GM21723 (cell line): ENCODE results near the gene FAM43A.

Experiments used
- ATAC-seq: cut with Tn5 transposase; IDR thresholded peaks from one replicate; pipeline ENCODE4 v1.9.1; 2021; ENCODE audit warnings: mild to moderate bottlenecking, moderate library complexity; ENCODE audit not compliant: unreplicated experiment

Gene FAM43A

DNA sequence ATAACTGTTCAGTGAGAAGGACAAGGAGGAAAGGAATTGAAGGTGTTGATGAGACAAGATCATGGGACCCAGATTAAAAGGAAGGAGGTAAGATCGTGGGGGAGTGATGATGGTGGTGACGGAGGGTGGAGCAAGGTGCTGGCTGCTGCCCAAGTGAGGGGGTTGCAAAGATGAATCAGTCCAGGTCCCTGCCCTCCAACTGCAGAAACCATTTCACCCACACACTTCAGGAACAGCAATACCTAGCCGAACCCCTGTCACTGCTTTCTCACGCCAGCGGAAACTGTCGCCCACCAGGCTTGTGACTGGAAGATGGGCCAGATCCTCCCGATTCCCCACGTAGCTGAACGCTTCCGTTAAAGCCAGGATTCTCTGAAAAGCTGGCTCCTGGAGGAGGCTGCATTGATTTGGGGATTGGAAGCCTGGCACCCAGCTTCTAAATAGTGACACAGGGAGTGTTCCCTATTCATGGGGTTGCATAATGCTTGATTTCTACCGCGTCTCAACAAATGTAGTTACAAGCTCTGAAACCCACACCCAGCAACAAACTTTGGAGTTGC lies 10.5 kb upstream of the FAM43A start:
- ATAC-seq, result no peak

DNA sequence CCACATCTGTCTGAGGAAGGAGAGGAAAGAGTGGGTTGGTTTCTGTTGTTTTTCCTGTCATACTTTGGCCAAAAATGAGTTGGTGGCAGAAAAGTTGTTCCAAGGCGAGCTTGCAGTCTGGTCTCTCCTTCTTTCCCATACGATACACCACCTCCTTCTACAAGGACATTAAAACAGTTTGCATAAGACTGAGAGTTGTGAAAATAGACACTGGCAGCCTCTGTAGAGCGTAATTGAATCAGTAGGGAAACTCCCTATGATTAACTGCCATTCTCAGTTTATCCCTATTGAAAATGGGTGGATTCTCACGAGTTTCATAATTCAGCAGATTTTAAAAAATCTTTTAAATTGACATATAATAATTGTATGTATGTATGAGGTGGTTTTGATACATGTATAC lies 10.0 kb upstream of the FAM43A start:
- no peak for ATAC-seq

DNA sequence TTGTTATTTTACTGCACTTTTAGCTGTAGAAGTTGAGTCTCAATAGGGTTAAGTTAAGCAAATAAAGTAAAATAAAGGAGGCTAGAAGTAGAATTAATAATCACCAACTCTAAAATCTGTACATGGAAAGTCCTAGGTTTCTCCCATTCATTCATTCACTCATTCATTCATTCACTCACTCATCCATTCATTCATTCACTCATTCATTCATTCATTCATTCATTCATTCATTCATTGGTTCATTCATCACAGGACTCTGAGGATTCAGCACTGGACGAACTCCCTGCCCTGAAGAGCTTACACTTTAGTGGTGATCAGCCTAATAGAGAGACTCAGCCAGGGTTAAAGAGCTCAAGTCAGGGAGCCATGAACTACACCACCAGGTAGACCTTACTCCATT lies 9.2 kb upstream of the FAM43A start:
- ATAC-seq, result no peak

DNA sequence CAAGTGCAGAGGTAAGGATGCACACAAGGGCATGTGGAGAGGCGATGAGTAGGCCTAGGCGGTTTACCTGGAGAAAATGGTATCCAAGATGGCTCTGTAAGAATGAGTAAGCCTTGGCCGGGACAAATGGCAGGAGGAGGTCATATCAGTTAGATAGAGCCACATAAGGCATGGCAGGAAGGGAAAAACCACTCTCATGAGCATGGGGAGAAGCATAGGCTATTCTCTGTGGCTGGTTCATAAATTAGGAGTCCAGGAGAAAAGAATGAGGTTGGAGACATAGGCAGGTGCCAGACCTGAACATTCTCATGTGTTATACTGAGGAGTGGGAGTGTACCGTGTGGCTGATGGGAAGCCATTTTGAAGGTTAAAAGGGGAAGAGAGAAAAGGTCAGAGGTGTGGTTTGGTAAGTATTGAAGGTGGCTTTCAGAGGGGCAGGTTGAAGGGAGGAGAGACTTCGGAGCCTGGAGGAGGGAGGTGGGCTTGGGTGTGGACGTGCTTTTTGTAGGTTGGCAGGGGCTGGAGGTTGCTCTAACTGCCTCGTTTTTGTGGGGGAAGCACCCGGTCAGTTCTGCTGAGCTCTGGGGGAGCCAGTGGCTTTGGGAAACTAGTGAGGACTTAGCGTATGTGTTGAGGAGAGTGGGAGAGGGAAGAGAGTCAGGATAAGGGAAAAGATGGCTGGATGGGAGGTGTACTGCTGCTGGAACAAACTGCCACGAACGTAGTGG lies 4.6 kb upstream of the FAM43A start:
- no peak for ATAC-seq

DNA sequence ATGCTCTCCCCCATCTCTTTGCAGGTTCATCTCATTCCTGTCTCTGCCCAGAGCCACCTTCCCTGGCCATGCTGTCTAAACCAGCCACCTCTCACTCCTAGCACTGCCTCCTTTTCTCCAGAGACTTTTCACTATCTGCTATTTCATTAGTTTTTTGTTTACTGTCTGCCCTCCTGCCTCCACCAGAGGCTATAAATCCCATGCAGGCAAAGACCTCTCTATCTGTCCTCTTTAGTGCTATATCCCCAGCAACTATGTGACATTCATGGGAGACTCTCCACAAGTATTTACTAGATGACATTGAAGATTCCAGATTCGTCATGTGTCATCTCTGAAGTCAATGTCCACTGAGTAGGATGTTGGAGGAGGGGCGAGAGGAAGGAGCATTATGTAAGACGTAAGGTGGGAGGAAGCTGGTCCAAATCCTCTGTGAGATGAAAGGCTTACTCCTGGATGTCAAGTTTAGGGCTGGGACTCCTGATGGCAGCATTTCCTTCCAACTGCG lies 3.4 kb upstream of the FAM43A start:
- ATAC-seq, result no peak

DNA sequence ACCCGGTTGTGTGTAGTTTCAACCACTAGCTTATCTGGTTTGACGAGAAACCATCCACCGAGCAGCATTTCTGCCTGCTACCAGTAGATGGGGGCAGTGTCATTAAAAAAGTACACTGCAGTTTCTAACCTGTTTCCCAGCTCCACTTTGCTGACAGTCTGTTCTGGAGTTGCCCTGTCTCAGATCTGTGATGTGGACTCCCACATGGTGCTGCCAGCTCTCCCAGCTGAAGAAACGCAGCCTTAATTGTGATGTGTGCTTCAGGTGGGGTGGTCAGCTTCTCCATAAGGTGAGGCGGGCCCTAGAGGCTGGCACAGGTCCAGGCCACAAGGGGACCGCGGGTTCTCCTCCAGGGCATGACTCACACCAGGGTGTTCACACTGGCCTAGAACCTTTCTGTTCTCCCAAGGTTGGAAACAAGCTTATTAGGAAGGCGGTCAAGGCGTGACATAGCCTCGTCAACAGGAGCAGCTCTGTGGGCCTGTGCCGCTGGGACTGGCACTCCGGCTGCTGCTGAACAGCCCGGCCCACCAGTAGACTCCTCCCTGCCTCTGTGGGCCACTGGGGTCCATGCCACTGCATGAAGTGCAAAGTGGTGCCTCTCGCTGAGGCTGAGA lies 2.9 kb upstream of the FAM43A start:
- peak; percentile 52 for ATAC-seq

DNA sequence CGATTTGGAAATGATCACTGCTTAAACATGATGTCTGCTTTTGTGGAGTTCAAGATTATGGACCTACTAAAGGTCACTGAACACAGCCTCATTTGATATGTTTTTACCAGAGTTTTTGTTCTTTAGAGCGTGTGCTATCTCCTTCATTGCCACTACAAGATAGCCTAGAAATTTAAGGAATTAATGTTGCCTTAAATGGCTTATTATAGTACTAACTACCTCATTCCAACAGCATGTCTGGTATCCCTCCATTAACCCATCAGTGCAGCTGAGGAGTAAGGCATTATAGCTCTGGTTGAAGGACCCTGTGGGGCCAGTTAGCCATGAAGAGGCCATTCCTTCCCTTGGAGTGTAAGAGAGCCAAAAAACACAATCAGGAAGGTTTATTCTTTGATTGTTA lies 2.3 kb upstream of the FAM43A start:
- ATAC-seq, result no peak

DNA sequence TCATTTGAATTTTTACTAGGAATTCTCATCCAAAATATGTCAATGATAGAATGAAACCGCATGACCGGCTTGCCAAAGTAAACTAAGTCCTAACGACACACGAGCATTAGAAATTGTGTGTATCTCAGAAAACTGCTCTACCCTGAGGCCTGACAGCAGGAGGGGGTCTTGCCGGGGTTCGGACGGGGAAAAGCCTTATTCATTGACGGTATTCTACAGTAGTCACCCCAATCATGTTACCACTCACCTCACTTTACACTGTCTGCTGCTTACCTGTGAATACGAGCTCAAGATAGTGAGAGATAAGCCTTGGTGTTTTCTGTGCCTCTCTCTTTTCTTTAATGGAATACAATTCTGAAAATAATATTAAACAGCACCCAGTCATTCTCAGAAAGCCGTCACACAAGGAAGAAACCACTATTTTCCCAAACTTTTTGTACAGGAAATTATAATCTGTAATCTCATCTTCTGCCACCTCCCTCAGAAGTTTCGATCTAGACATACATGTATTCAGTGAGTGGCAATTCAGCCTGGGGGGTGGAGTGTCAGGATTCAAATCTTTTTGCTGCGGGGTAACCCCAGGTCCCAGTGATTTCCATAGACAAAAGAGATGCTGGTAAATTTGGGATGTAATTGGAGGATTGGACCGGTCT lies 492 bp upstream of the FAM43A start:
- ATAC-seq, result peak; percentile 17

DNA sequence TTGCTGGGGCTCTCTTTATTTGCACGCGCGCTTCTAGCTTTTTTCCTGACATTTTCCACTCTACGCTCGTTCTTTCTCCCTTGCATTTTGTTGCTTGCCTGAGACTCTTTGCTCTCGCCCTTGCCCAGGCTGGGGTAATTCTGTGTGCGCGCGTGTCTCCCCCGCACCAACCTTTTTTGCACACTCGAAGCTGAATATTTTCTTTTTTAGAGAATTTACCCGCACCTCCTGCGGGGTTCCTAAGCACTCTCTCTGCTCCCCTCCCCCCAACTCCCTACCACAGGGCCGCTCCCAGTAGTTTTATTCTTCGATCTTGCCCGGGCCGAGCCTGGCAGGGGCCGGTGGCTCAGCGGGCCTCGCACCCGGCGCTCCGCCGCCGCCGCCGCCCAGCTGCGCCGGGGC lies 732 bp downstream of the FAM43A start:
- no peak for ATAC-seq

DNA sequence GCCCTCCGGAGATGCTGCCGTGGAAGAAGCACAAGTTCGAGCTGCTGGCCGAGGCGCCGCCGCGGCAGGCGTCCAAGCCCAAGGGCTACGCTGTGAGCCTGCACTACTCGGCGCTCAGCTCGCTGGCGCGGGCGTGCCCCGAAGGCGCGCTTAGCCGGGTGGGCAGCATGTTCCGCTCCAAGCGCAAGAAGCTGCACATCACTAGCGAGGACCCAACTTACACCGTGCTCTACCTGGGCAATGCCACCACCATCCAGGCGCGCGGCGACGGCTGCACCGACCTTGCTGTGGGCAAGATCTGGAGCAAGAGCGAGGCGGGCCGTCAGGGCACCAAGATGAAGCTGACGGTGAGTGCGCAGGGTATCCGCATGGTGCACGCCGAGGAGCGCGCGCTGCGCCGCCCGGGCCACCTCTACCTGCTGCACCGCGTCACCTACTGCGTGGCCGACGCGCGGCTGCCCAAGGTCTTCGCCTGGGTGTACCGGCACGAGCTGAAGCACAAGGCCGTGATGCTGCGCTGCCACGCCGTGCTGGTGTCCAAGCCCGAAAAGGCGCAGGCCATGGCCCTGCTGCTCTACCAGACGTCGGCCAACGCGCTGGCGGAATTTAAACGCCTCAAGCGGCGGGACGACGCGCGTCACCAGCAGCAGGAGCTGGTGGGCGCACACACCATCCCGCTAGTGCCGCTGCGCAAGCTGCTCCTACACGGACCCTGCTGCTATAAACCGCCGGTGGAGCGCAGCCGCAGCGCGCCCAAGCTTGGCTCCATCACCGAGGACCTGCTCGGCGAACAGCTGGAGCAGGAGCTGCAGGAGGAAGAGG lies 1.3 kb downstream of the FAM43A start:
- no peak for ATAC-seq

DNA sequence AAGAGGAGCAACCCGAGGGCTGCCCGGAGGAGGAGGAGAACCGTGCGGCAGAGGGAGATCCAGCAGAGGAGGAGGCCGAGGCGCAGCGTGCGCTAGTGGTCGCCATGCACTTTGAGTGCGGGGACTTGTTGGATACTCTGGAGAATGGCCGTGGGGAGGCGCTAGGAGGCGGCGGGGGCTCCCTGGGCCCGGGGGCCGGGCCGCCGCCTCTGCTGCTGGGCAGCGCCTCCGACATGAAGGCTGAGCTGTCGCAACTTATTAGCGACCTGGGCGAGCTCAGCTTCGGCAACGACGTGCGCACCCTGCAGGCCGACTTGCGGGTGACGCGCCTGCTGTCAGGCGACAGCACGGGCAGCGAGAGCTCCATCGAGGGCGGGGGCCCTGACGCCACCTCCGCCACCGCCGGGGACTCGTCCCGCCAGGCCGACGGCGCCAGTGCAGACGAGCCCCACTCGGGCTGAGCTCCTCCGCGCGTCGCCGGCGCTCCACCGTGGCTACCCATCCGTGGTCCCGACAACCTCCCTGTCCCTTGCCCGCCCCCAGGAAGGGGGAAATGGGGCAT lies 2.0 kb downstream of the FAM43A start:
- peak; percentile 29 for ATAC-seq

DNA sequence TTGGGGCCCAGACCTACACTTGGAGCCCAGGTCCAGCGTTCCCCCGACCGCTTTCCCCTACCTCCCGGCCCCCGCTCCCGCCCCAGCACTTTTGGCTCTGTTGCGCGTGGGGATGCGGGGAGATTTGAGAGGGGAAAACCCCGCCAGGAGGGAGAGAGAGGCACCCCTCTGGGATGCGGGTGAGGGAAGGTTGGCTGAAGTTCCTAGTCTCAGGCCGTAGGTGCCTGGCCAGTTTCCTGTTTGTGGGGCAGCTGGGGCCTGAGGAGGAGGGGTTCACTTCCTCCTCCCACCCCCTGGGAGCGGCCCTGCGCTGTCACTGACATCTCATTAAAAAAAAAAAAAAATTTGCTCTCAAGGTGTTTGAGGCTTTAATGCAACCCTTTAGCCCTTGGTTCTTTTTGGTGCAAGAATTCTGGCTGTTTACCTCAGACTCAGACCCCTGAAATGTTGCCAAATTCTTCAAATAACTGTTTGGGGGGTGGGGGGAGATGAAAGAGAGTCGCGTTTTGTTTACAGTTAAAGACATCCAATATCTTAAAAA lies 2.6 kb downstream of the FAM43A start:
- no peak for ATAC-seq

DNA sequence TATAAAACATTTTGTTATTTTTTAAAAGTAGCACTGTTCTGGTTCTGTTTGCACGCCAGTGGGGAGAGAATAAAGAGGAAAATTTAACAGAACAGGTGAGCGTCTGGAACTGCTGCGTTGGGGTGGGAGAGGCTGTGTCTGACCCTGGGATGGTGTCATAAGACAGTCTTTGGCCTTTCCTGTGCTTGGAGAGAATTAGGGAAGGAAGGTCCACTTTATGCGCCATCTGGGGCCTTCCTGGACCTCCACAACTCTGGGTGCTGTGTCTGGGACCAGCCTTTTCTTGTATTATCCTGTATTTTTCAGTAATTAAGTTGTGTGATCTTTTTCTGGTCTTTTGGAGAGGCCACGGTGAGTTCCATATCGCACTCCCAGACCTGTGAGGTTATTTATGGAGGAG lies 3.3 kb downstream of the FAM43A start:
- ATAC-seq, result no peak

DNA sequence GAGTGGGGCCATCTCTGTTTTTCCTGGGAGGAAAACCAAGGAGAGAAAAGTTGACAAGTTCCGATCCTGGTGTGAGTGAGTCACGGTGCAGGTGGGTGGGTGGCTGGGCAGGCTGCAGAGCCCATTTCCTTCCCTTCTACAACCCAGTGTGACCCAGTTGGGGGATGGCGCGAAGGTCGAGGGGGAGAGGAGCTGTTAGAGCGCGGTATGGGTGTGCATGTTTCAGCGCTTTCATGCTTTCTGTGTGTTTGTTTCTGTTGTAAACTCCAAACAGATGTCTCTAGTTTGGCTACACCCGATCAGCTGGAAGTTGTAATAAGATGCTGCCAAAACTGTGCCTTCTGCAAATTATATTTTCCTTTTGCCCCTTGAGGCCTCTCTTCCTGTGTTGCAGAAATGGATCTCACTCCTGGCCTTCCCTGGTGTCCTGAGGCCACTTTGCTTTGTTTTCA lies 3.8 kb downstream of the FAM43A start:
- ATAC-seq, result no peak

DNA sequence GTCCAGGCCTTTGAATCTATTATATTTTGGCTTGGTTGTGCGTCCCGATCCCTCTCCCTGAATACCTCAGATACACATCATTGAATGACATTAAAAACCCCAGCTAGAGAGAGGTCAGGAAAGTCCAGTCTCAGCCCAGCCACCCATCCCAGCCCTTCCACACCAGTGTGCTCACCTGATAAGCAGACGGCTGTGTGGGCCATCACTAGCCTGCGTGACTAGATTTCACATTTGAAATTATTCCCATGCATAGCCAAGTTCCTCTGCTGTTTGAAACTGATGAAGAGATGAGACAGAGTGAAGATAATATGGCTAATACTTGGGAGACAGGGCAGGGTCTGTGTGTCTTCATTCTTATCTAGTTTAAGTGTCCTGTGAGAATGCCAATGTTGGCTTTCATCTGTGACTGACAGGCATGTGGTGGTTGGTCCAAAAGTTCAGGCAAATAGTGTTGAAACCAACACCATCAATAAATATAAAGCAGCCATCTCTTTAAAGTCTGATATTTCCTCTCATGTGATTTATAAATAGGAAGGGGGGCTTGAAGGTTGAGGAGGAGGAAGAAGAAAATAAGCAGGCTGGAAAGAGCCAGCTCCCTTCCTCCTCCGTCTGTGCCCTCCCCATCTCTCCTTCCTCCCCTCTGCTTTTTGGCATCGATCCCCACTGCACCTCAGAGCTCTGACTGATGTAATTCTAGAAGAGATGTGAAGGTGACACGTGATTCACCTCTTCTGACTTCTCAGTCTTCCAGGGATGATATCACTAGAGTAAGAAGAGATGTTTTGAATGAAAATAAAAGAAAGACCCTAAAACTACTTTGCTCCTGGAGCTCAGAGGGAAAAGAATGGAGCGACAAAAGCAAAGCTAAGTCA lies 5.1 kb downstream of the FAM43A start:
- no peak for ATAC-seq

DNA sequence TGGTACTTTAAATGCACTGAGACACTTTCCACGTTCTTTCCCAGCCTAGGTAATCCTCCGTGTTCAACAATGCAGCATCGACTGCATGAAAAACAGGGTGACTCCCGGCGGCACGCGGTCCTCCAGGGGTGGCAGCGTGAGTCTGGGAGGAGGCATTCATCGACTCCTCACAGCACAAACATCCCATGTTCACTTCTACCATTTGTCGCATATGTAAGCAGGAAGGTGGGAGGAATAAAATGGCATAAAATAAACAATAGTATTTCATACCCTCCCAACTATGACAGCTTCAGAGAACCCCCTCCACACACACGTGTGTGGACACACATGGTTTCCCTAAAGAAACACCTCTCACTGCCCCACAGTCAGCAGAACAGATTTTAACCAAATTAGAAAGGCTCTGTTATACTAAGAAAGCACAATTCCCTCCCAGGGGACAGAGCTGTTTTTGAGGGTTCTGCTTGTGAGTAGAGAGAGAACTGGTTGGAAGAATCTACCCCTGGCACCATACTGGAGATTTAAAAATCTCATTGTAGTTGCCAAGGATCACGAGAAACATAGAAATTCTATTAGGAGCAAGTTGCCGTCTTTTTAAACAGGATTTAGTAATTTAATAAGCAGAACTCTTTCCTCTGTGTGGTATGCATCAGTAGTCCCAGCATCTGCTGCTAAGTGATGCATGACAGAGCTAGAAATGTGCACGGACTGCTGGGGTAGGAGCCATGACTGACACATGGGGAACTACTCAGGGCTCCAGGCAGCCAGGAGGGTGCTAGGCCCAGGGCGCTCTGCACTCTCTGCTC lies 6.0 kb downstream of the FAM43A start:
- peak; percentile 76 for ATAC-seq

DNA sequence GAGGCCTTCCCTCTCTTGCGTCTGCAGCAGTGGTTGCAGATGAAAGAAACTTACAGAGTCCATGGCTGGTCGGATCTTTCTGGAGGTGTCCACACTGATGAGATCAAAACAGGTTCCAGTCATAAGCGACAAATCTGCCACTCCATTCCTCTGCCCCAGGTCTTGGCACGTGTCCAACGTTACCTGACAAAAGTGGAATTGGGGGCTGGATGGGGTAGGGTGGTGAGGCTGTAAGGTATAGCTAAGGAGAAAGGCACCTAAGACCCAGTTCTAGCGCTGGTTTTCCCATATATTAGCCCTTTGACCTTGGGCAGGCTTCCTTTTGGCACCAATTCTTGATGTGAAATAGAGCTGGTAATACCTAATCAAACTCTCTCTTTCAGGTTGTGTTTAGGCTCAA lies 11.0 kb downstream of the FAM43A start:
- no peak for ATAC-seq

DNA sequence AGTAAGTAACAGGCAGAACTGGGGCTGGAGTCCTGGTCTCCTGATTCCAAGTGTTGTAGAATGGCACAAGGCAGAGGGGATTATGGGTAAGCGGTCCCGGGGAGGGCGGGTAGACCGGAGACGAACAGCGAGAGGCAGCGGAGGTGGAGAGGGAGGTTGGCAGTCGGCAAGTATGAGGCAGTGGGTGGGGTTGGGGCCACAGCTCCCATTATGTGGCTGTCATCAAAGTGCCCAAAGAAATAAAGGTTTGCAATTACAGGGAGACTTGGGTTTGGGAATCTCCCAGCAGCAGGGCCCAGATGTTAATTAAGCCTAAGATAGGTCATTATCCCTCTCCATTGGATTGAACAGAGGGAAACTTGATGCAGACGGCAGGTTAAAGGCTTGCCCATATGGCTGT lies 16.9 kb downstream of the FAM43A start:
- no peak for ATAC-seq

DNA sequence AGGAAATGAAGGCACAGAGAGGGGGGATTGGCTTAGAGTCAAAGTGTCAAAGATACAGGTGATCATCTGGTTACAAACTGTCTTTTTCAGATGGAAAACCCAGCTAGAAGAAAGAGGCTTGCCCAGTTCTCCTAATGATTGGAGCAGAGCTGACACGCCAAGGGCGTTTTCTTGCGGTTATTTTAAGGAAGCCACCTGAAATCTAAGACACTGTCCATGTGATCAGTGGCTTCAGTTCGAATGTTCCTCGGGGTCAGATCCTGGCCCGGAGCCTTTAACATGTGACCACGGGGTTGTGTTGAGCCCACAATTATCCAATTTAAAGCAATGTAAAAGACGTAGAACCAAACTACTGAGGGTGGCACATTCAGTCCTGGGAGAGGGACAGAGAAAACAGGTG lies 19.5 kb downstream of the FAM43A start:
- no peak for ATAC-seq
